WTC11 (cell line): ENCODE measurements around the gene OR2V1.

Experiments
- PRRX2 ChIP-seq: fragments of 250-450 bp; sonication (Bioruptor Pico); IDR thresholded peaks from 2 replicates; pipeline ENCODE4 v1.8.0; 2021; ENCODE audit warnings: mild to moderate bottlenecking
- TP53 ChIP-seq: sonication (generic); formaldehyde crosslinking; IDR thresholded peaks from 2 replicates; pipeline ENCODE4 v1.8.1; 2023; ENCODE audit warnings: mild to moderate bottlenecking, missing genetic modification reagents

GRCh38 chr5:181126841-181127240 is 4.1 kb downstream of the OR2V1 start:
- TF ChIP-seq PRRX2 (CRISPR knock-in tag), result no peak
- TF ChIP-seq TP53 (CRISPR knock-in tag), result no peak
